Measurements from ENCODE around the gene GLRX.

GRCh38 chr5:95801961-95802360 lies 20.6 kb downstream of the GLRX start:
- no peak for TF ChIP-seq CTCF (conservative IDR thresholded peaks at IDR 0.05; ENCODE audit: low read depth, low read length)
- TF ChIP-seq EZH2 (IDR thresholded peaks at IDR 0.05; ENCODE audit: borderline replicate concordance, low read depth, low read length, poor library complexity, severe bottlenecking) = no peak

All from A673 (cell line).